NCI-H69 (cell line): ENCODE results near the gene PQBP1.
A peak's percentile ranks its signal among the peaks of the same experiment; 100 is the strongest.
"Not testable (repeated sequence)": the region's sequence is repeated elsewhere in the genome, so short reads cannot be mapped to it uniquely, and the experiment has no call there.

ENCODE experiments used
- DNase-seq: peaks from one replicate; lab custom pipeline; 2025; lab: John Stamatoyannopoulos, UW

The PQBP1 gene

GRCh38 chrX:48897625-48898306 lies at the start of gene PQBP1, which contains the start of gene TIMM17B:
TSS of gene PQBP1 (plus strand) at chrX:48897930. CDS start at chrX:48898510, 580 bp downstream.
TSS of gene TIMM17B (minus strand) at chrX:48897768. CDS start at chrX:48897749, 19 bp downstream.
- DNase-seq: peak; percentile 96

DNA sequence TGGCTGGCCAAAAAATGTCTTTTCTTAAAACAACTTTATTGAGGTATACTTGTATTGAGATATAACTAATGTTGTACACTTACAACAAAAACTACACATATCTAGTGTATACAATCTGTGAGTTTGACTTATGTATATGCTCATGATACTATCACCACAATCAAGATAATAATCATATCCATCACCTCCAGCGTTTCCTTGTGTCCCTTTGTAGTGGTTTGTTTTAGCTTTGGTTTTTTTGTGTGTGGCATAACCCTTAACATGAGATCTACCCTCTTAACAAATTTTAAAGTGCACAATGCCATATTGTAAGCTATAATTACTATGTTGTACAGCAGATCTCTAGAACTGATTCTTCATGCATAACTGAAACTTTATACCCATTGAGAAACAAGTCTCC lies 48.9 kb upstream of the PQBP1 start:
- DNase-seq: peak; percentile 3

- DNase-seq: no peak
Measured at GRCh38 chrX:48852857-48853256, 44.9 kb upstream of the PQBP1 start.

DNA sequence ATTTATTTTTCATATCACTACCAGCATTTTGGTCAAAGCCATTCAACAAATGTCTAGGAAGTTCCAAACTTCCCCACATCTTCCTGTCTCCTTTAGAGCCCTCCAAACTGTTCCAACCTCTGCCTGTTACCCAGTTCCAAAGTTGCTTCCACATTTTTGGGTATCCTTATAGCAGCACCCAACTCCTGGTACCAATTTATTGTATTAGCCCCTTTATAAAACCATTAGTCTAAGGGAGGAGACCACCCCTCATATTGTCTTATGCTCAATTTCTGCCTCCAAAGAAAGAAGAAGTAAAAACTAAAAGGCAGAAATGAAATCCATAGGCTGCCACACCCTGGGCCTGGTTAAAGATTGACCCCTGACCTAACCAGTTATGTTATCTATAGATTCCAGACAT lies 44.2 kb upstream of the PQBP1 start:
- DNase-seq: not testable (repeated sequence)

DNA sequence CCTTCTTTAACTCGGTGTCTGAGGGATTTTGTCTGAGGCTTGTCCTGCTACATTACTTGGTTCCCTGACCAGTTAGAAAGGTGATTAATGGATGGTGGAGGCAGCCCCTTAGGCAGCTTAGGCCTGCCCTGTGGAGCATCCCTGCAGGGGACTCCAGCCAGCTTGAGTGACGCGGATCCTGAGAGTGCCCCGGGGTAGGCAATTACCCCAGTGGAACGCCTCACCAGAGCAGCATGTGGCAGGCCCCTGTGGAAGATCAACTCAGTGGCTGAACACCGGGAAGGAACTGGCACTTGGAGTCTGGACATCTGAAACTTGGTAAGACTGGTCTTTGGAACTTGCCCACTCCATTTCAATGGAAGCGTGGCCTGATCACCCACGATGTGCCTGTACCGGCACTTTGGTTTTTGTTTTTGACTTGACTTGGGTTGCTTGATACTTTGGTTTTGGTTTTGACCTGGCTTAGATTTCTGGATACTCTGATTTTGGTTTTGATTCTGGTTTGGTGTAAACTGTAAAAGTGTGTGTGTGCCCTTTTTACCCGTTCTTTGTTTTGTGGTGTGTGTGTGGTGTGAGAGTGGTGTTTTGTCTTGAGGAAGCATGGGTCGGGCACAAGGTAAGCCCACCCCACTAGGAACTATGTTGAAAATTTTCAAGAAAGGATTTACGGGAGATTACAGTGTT lies 43.5 kb upstream of the PQBP1 start:
- DNase-seq: not testable (repeated sequence)

- peak; percentile 42 for DNase-seq
Measured at GRCh38 chrX:48854898-48855297, 42.8 kb upstream of the PQBP1 start.

DNA sequence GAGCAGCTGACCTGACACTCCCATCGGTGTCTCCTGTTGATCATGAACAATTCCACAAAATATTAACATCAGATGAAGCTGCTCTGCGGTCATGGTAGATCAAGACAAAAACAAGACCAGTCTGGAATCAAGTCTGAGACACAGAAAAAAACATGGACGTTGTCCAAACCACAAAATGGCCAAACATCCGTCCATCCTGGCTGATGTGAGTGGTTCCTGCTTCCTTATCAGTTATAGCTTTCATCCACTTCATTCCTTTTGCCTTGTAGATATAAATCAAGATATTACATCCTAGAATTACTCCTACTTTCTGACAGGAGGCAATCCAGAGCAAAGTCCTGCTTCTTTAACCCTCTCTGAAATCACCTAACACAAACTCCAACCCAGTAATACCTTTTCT lies 33.5 kb upstream of the PQBP1 start:
- no peak for DNase-seq

DNA sequence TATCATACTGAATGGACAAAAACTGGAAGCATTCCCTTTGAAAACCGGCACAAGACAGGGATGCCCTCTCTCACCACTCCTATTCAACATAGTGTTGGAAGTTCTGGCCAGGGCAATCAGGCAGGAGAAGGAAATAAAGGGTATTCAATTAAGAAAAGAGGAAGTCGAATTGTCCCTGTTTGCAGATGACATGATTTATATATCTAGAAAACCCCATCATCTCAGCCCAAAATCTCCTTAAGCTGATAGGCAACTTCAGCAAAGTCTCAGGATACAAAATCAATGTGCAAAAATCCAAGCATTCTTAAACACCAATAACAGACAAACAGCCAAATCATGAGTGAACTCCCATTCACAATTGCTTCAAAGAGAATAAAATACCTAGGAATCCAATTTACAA lies 25.7 kb upstream of the PQBP1 start:
- DNase-seq: not testable (repeated sequence)

- not testable (repeated sequence) for DNase-seq
Measured at GRCh38 chrX:48876944-48877343, 20.8 kb upstream of the PQBP1 start.

GRCh38 chrX:48883729-48884128 lies 14.0 kb upstream of the PQBP1 start:
- peak; percentile 3 for DNase-seq

DNA sequence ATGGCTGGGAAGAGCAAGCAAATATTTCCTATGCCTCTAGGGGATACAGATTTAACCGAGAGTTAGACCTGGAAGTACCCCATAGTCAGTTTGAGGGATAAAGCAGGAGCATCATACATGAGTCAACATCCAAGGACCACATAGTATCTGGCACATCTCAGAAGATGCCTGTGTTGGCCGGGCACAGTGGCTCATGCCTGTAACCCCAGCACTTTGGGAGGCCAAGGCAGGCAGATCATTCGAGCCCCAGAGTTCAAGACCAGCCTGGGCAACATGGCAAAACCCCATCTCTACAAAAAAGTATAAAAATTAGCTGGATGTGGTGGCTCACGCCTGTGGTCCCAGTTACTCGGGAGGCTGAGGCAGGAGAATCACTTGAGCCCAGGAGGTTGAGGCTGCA lies 11.1 kb upstream of the PQBP1 start:
- not testable (repeated sequence) for DNase-seq

DNA sequence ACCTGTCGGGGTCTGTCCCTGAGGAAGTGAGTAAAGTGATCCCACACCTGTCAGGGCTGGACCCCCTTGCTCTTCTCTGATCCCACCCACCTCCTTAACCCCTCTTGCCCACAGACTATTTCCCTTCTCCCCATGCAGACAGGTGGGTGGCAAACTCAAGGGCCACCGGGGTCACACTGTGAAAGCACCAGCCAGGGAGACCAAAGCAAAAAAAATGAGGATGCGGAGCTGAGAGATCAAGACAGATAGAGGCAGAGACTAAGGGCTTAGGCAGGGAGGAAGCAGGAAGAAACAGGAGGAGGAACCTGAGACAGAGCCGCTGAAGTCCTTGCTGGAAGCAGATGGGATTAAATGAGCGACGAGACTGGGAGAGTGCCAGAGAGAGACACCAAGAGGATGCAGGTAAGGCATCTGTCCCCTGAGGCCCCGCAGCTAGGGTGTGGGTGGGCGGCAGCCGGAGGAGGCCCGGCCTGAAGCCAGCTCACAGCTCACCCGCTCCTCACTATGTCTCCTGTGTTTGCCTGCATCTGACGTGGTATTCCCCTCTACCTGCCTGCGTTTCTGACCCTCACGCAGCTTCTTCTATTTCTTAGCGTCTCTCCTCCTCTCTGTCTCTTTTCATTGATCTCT lies 7.3 kb upstream of the PQBP1 start:
- peak; percentile 27 for DNase-seq

DNA sequence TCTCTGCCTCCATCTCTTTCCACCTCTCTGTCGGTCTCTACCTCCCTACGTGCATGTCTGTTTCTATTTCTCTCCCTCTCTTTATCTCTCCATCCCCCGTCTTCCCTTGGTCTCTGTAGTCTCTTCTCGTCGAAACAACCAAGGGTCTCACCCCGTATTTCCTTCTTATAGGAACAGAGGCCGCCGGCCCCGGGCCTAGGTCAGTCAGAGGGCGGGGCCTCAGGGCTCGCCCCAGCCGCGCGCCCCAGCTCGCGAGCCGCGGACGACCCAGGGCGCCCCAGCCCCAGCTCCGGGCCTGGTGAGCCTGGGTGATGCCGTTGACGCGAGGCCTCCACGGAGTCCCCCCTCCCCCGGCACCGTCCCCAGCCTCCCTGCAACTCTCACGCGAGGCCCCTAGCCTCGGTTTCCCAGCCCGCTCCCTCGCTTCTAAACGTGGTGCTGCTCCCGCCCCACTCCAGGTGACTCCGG lies 6.8 kb upstream of the PQBP1 start:
- peak; percentile 49 for DNase-seq

- peak; percentile 92 for DNase-seq
Measured at GRCh38 chrX:48891402-48892288, 6.1 kb upstream of the PQBP1 start.

DNA sequence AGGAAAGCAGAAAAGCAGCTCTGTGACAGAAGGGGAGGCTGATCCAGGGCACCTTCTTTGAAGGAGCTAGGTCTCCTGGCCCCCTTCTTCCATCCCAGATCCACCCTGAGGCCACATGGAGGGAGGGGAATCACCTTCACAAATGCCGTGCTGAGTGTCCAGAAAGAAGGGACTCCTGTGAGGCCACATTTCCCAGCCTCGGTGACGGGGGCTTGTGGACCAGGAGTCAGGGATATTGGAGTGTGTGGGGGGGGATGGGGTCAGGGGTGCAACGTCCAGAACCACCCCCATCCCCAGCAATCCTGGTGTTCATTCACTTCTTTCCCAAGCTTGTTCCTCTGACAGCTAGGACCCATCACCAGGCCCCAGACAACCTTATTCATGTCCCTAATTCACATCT lies 4.8 kb upstream of the PQBP1 start:
- DNase-seq: no peak

- no peak for DNase-seq
Measured at GRCh38 chrX:48893556-48894348, 4.0 kb upstream of the PQBP1 start.

DNA sequence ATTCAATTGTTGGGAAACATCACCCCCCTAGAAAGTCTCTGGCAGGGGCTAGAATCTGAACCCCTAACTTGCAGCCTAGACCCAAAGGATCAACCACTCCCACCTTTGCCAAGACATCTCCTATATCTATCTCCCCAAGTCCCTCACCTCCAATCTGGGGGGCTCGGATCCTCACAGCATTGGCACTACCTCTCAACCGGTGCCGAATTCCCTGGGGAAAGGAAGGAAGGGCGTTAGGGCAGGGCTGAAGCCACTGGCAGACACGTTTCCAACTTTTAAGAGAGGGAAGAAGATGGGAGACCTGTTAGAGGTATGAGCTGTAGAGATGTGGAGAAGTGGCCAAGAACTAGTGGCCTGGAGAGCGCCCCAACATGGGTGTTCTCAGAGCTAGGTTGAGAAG lies 2.8 kb upstream of the PQBP1 start:
- no peak for DNase-seq

- DNase-seq: peak; percentile 39
Measured at GRCh38 chrX:48896611-48897011, 1.1 kb upstream of the PQBP1 start.

DNA sequence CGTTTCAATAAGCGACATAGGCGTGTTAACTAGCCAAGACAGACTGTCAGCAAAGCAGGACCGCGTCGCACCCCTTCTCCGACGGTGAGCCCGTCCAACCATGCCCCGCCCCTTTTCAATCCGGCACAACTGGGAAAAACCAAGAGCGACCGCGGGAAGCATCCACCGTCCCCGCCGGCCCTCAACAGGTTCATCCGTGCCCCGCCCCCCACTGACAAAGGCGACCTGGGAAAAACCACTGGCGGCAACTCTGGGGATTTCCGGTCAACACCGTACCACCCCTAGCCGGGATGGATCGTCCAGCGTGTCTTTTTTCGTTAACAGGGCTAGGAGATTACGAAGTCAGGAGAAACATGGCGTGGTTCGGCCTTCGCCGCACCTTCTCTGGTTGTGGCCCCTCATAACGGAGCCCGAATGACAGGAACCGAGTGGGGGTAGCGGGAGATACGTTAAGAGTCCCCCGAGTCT lies 539 bp upstream of the PQBP1 start:
- peak; percentile 91 for DNase-seq

DNA sequence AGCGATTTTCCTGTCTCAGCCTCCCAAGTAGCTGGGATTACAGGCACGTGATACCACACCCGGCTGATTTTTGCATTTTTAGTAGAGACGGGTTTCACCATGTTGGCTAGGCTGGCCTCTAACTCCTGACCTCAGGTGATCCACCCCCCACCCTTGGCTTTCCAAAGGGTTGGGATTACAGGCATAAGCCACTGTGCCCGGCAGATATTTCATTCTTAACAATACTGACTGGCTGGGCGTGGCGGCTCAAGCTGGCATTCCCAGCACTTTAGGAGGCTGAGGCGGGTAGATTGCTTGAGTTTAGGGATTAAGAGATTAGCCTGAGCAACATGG lies 1.3 kb downstream of the PQBP1 start:
- DNase-seq: no peak

DNA sequence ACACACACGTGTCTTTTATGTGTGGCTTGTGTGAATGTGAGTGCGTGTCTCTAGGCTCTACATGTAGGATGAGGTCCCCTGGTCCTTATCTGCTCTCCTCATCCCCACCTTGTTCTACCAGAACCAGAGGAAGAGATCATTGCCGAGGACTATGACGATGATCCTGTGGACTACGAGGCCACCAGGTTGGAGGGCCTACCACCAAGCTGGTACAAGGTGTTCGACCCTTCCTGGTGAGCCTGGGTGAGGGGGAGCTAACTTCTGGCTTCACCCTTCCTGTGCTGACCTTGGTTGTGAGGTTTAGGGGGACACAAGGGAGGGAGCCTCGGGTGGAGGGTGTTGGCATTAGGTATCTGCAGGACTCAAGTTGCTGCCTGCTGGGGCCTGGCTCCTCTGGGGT lies 3.3 kb downstream of the PQBP1 start:
- no peak for DNase-seq
